ENCODE measurements around the gene XPO4.
"Not testable (repeated sequence)": the region's sequence is repeated elsewhere in the genome, so short reads cannot be mapped to it uniquely, and the experiment has no call there.

The XPO4 gene

DNA sequence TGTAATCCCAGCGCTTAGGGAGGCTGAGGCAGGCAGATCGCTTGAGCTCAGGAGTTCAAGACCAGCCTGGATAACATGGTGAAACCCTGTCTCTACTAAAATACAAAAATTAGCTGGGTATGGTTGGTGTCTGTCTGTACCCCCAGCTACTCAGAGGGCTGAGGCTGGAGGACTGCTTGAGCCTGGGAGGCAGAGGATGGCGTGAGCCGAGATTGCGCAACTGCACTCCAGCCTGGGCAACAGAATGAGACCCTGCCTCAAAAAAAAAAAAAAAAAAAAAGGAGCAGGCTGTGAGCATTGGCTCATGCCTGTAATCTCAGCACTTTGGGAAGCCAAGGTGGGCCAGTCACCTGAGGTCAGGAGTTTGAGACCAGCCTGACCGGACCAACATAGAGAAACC is 12.0 kb downstream of the XPO4 start:
- DNase-seq = not testable (repeated sequence)

DNA sequence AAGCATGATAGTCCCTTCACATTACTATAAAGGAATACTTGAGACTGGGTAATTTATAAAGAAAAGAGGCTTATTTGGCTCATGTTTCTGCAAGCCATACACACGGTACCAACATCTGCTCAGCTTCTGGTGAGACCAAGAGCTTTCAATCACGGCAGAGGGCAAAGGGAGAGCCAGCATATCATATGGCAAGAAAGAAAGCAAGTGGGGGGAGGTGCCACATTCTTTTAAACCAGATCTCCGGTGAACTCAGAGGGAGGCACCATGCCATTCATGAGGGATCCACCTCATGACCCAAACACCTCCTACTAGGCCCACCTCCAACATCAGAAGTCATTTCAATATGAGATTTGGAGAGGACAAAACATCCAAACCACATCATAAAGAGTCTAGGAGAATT is 20.3 kb downstream of the XPO4 start:
- no peak for DNase-seq

- no peak for DNase-seq
Observed at GRCh38 chr13:20877902-20878301, 24.6 kb downstream of the XPO4 start.

DNA sequence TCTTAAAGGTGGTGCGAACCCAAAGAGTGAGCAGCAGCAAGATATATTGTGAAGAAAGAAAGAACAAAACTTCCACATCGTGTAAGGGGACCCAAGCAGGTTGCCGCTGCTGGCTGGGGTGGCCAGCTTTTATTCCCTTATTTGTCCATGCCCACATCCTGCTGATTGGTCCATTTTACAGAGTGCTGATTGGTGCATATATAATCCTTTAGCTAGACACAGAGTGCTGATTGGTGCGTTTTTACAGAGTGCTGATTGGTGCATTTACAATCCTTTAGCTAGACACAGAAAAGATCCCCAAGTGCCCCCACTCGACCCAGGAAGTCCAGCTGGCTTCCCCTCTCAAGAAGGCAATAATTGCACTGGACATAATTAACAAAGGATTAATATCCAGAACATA is 25.7 kb downstream of the XPO4 start:
- DNase-seq = not testable (repeated sequence)

GRCh38 chr13:20874439-20874838 is 28.1 kb downstream of the XPO4 start:
- DNase-seq = not testable (repeated sequence)

GRCh38 chr13:20873348-20873747 is 29.2 kb downstream of the XPO4 start:
- DNase-seq = no peak

GRCh38 chr13:20870829-20871228 is 31.7 kb downstream of the XPO4 start:
- no peak for DNase-seq

- no peak for DNase-seq
Observed at GRCh38 chr13:20869540-20869939, 33.0 kb downstream of the XPO4 start.

- DNase-seq = no peak
Observed at GRCh38 chr13:20867408-20867807, 35.1 kb downstream of the XPO4 start.

- not testable (repeated sequence) for DNase-seq
Observed at GRCh38 chr13:20861666-20862065, 40.9 kb downstream of the XPO4 start.

- DNase-seq = no peak
Observed at GRCh38 chr13:20860844-20861243, 41.7 kb downstream of the XPO4 start.

GRCh38 chr13:20856650-20857049 is 45.9 kb downstream of the XPO4 start:
- DNase-seq = no peak

DNA sequence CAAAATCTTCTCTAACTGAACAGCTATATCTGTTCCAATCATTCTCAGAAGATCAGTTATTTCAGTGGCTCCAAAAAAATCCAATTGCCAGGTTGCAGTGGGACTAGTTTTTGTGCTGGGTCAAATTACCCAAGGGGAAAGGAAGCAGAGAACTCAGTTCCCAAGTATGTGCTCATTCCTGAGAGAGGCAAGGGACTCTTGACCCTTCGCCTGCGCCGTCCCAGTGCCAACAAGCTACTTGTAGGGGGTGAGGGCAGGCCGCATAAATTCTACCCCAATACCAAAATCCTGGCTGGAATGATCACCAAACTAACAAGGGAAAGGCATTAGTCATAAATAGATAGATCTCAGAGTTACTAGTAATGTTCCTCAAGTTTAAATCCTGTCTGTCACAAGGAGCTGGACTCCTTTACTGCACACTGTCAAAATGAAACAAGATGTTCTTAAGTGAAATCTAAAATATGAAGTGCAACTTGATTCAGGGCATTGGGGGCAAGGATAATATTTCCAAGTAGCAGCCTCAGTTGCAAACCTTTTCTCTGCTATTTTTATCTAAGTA is 50.6 kb downstream of the XPO4 start:
- no peak for DNase-seq

DNA sequence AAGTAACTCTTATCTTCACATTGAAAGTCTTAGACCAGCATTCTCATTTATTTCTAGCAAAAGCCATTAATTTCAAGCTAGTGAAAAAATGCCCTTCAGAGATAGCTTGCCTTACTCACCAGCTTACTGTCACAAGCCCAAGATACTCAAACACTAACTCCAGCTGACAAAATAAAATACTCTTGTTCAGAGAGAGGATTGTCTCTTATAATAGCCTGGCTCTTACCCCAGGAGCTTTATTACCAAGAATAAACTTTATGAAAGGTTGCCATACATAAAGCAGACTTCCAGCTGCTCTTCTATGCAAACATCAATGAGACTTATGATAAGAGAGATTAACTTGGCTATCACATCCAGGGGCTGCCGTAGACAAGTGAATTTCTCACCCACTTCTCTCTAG is 53.6 kb downstream of the XPO4 start:
- DNase-seq = no peak

DNA sequence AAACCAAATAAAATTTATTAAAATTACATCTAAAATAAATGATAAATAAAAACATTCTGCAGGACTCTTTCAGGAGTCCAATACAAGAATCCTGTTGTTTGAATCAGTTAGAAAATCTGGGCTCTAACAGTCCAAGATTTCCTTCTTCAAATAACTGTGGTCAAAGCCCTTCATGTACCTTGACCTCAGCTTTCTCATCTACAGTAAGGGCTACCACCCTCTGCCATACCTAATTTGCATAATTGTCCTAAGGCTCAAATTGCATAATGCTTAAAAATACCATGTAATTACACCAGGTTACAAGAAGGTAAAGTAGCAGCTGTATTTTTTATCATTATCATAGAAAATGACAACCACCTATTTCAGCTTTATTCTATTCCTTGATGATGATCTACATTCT is 54.3 kb downstream of the XPO4 start:
- DNase-seq = no peak

DNA sequence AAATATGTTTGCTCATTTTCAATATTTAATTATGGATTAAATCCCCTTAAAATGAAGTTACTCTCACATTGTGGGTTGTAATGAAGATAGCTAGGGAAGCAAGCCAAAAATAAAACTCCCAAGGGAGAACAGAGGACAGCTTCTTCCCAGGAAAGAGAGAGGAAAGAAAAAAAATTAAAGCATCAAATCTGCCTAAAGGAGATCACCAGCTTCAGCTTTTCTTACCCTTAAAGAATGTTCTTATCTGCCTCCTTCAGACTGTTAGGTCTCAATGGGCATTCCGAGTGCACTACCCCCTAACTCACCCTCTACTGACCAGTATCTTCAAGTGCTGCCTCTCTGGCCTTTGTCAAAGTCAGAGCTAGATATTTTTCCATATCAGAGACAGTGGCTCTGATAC is 55.2 kb downstream of the XPO4 start:
- DNase-seq = no peak

- no peak for DNase-seq
Observed at GRCh38 chr13:20843166-20843565, 59.4 kb downstream of the XPO4 start.

- DNase-seq = no peak
Observed at GRCh38 chr13:20840568-20840967, 62.0 kb downstream of the XPO4 start.

GRCh38 chr13:20833900-20834679 is 68.5 kb downstream of the XPO4 start:
- DNase-seq = no peak

DNA sequence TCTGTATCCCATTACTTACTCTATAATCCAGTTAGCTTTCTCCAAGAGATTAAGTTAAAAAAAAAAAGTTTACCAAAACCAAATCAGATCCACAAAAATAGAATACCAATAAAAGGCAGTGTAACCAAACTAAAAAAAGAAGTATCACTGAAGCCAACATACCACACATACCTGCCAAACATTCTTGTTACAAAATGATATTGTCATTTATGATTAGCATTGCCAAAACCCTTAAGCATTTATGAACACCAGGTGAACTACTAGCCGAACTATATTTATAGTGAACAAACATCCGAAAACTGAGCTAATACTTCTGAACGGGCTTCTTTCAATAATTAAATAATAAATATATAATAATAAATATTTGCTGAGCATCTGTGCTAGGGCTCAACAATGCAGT is 69.7 kb downstream of the XPO4 start:
- no peak for DNase-seq

GRCh38 chr13:20831933-20832332 is 70.6 kb downstream of the XPO4 start:
- DNase-seq = no peak

GRCh38 chr13:20831254-20831653 is 71.3 kb downstream of the XPO4 start:
- DNase-seq = no peak

DNA sequence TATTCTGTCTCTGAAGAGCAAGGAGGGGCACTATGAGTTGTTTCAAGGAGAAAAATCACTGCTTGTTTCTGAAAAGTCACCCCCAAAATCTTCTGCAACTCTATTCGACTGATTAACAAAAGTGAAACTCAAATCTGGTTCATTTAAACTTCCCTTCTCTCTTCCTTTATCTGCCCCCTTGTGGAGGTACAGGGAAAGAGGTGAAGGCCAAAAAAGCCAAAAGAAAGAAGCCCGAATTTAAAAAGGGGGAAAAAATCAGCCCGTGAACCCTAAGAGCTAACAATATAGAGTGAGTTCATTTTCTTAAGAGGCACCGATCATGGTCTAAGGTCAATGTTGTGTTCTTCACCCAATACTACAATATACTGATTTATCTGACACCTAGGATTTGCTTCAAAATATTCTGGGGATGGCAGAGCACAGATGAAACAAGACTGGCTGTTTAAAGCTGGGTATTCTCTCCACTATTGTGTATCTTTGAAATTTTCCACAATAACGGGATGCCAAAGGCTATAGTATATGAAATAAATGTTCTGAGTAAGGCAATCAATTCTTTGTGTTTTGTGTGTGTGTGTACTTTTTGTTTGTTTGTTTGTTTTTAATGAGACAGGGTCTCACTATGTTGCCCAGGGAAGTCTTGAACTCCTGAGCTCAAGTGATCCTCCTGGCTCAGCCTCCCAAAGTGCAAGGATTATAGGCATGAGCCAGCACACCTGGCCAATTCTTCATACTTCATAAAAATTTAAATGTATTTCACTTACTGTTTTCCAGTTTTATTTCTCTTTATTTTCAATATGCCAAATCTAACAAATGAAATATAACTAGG is 73.8 kb downstream of the XPO4 start:
- no peak for DNase-seq
